Upper lobe of right lung (tissue), 1 donor: ENCODE measurements around the gene HTR5A. TPM values are rescaled to one million over a fixed set of nuclear protein-coding genes. Genes with fewer than 3 reads are reported as not detected.

Experiments
- ATAC-seq: fragments of 200-7000 bp; cut with Tn5 transposase; one replicate; pipeline ENCODE4 v1.9.1; 2020; ENCODE audit warnings: mild to moderate bottlenecking, moderate library complexity
- DNase-seq: peaks from one replicate; pipeline ENCODE4 v3.0.0-alpha.2; 2020
- H3K27ac ChIP-seq: fragments of 200-600 bp; one replicate; pipeline ENCODE4 v1.8.0; 2022
- H3K27me3 ChIP-seq: fragments of 200-600 bp; one replicate; pipeline ENCODE4 v1.8.0; 2022; ENCODE audit warnings: mild to moderate bottlenecking
- H3K36me3 ChIP-seq: fragments of 200-600 bp; one replicate; pipeline ENCODE4 v1.8.0; 2022
- H3K4me1 ChIP-seq: fragments of 200-600 bp; one replicate; pipeline ENCODE4 v1.8.0; 2022
- H3K4me3 ChIP-seq: fragments of 200-600 bp; one replicate; pipeline ENCODE4 v1.8.0; 2022; ENCODE audit warnings: mild to moderate bottlenecking
- H3K9me3 ChIP-seq: fragments of 200-600 bp; one replicate; pipeline ENCODE4 v1.8.0; 2022
- intact Hi-C: fragments of 100-400 bp; cut with DNase I; formaldehyde crosslinking; loops from one replicate; pipeline ENCODE4 v1.11.0; 2022
- total RNA-seq: library from RNA; stranded (reverse); fragmentation: NEBNext Ultra II Directional; extraction: Animal tissue kit (Norgen Biotek cat#: 25700); gene quantifications from one replicate; pipeline ENCODE4 v1.2.1, GENCODE V29; 2021
- TF ChIP-seq, protein P1 (sequence below): fragments of 200-600 bp; IDR thresholded peaks from one replicate; pipeline ENCODE4 v1.8.0; 2022; ENCODE audit warnings: antibody characterized with exemption
- donor health status: DM: no; HTN: yes; CAD: no; lungs with severe emphysema.

HTR5A gene
- total RNA-seq, 1 donor from 2014 or later, result not detected

DNA sequence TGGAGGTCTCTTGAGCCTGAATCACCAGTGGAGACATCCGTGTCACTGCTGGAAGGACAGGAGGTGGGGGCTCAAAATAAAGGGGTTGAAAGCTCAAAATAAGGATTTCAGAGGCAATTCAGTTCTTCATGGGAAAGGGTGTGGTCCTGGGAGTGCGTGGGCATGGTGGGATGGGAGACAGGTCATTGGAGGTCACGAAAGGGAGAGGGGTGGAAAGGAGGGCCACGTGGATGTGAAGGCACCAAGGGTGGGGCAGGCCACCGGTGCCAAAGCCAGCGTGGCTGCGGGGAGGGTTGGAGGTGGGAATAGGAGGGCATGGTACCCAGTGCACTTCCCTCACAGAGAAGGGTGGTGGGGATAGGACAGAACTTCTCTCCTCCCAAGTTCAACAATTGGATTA, 59.7 kb downstream of the HTR5A start:
- H3K9me3 ChIP-seq, result no peaks in the 10 kb centered on the region
- ATAC-seq, result no peak
- TF ChIP-seq, protein P1, sequence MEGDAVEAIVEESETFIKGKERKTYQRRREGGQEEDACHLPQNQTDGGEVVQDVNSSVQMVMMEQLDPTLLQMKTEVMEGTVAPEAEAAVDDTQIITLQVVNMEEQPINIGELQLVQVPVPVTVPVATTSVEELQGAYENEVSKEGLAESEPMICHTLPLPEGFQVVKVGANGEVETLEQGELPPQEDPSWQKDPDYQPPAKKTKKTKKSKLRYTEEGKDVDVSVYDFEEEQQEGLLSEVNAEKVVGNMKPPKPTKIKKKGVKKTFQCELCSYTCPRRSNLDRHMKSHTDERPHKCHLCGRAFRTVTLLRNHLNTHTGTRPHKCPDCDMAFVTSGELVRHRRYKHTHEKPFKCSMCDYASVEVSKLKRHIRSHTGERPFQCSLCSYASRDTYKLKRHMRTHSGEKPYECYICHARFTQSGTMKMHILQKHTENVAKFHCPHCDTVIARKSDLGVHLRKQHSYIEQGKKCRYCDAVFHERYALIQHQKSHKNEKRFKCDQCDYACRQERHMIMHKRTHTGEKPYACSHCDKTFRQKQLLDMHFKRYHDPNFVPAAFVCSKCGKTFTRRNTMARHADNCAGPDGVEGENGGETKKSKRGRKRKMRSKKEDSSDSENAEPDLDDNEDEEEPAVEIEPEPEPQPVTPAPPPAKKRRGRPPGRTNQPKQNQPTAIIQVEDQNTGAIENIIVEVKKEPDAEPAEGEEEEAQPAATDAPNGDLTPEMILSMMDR, result no peak
- no peak overlapping the region for H3K27ac ChIP-seq
- DNase-seq, result no peak
- intact Hi-C loops, result no loop called here
- H3K4me1 ChIP-seq, result no peaks in the 10 kb centered on the region
- H3K4me3 ChIP-seq, result no peak overlapping the region
- no peaks in the 10 kb centered on the region for H3K27me3 ChIP-seq
- no peaks in the 10 kb centered on the region for H3K36me3 ChIP-seq

DNA sequence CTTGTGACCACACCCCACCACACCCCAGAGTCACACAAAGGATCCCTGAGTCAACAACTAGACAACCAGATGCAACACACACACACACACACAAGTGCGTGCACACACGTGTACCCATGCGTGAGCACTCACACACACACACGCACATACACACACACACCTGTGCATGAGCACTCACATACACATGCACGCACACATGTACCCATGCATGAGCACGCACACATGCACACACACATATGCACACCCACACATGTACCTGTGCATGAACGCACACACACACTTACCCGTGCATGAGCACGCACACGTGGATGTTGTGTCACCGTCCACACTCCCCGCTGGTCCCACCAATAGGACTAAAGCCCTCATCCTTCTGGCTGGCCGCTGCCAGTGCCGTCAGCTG, 60.4 kb downstream of the HTR5A start:
- Histone ChIP-seq H3K9me3 (no peaks in the 10 kb centered on the region), H3K27ac (no peak overlapping the region), H3K36me3 (no peaks in the 10 kb centered on the region), H3K27me3 (no peaks in the 10 kb centered on the region), H3K4me1 (no peaks in the 10 kb centered on the region), H3K4me3 (no peak overlapping the region)
- TF ChIP-seq, protein P1, result no peak
- intact Hi-C loops, result no loop called here
- ATAC-seq (peak; percentile 36), DNase-seq (no peak)

DNA sequence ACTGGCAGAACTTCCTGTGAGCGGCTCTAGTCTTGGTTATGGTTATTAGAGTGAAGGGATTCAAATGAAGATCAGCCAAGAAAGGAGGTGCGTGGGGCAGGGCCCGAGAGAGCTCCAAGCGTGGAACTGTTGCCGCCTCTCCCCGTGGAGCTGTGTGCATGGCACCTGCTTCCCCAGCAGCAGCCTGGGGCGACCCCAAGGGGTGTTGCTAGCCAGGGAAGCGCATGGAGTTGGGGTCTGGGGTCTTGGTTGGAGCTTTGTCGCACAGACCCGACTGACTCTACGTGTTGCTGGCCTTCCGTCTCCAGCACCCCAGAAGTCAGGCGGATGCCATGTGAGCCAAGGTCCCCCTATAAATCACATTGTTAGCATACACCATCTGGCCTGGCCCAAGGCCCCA, 61.0 kb downstream of the HTR5A start:
- no peak for DNase-seq
- TF ChIP-seq, protein P1, result no peak
- H3K4me3 ChIP-seq, result no peak overlapping the region
- intact Hi-C loops, result no loop called here
- H3K36me3 ChIP-seq, result no peaks in the 10 kb centered on the region
- H3K4me1 ChIP-seq, result no peaks in the 10 kb centered on the region
- no peak overlapping the region for H3K27ac ChIP-seq
- no peaks in the 10 kb centered on the region for H3K9me3 ChIP-seq
- H3K27me3 ChIP-seq, result no peaks in the 10 kb centered on the region
- peak; percentile 20 for ATAC-seq

DNA sequence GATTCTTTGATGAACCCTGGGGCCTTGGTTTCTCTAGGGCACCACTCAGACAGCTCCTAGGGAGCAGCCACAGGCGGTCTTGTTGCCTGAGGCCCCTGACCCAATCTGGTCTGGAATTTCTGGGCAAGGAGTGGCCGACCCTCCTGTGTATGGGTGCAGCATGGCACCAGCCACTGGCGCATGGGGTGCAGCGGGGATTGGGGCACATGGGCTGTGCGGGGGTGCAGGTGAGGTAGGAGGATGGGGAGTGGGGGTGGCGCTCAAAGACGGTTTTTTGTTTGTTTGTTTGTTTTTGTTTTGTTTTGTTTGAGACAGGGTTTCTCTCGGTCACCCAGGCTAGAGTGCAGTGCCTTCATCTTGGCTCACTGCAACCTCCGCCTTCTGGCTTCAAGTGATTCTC, 62.3 kb downstream of the HTR5A start:
- Histone ChIP-seq H3K36me3 (no peaks in the 10 kb centered on the region), H3K4me1 (no peaks in the 10 kb centered on the region), H3K4me3 (no peak overlapping the region), H3K9me3 (no peaks in the 10 kb centered on the region), H3K27ac (no peak overlapping the region), H3K27me3 (no peaks in the 10 kb centered on the region)
- ATAC-seq, result no peak
- no peak for DNase-seq
- intact Hi-C loops, result no loop called here
- TF ChIP-seq, protein P1, result no peak

DNA sequence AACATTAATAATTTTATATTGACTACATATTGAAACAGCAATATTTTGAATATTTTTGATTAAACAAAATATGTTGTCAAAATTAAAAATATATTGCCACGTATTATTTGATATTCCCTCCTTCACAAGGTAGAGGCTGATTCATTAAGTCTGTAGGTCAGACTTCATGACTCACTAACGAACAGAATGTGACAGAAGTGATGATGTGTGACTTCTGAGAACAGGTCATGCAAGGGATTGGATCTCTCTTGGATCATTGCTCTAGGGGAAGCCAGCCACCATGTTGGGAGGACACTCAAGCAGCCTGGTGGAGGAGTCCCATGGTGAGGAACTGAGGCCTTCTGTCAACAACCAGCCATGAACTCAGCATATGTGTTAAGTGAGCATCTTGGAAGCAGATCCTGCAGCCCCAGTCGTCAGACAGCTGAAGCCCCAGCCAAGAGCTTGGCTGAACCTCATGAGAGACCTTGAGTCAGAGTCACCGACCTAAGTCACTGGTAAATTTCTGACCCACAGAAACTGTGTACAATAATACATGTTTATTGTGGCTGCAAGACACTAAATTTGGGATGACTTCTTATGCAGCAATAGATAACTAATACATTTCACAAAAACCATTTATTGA, 66.6 kb downstream of the HTR5A start:
- TF ChIP-seq, protein P1, result no peak
- Histone ChIP-seq H3K4me3 (no peak overlapping the region), H3K36me3 (no peaks in the 10 kb centered on the region), H3K27ac (no peak overlapping the region), H3K27me3 (no peaks in the 10 kb centered on the region), H3K9me3 (no peaks in the 10 kb centered on the region), H3K4me1 (no peaks in the 10 kb centered on the region)
- no peak for ATAC-seq
- intact Hi-C loops, result no loop called here
- no peak for DNase-seq

Other genes starting within 250 kb of the HTR5A start
- 11.8 TPM for gene PAXIP1, start 67.2 kb upstream of the HTR5A start, total RNA-seq
- gene INSIG1, start 227.6 kb downstream of the HTR5A start, total RNA-seq, result 90.7 TPM